Fibroblast of villous mesenchyme (primary cell): ENCODE results near the gene RNF114. TPM values are rescaled to one million over a fixed set of nuclear protein-coding genes. Genes with fewer than 3 reads are reported as not detected.
"Not testable (repeated sequence)": the region's sequence is repeated elsewhere in the genome, so short reads cannot be mapped to it uniquely, and the experiment has no call there.

Source experiments
- DNase-seq: peaks from one replicate; pipeline ENCODE4 v3.0.0-alpha.2; 2010; ENCODE audit warnings: low read depth
- H3K4me3 ChIP-seq: 2 replicates; pipeline ENCODE4 v1.5.1; 2011; ENCODE audit warnings: low read depth, mild to moderate bottlenecking, low read length
- CTCF ChIP-seq: IDR thresholded peaks from 2 replicates; pipeline ENCODE4 v1.5.1; 2012; ENCODE audit warnings: low read depth, mild to moderate bottlenecking, low read length; ENCODE audit not compliant: insufficient read depth
- total RNA-seq: library from RNA; depleted of rRNA; stranded (reverse); fragments of >200 nt; gene quantifications from 2 replicates; pipeline ENCODE4 v1.2.3, GENCODE V29; 2012

RNF114 gene
- total RNA-seq, 1 donor = 57.0 TPM

DNA sequence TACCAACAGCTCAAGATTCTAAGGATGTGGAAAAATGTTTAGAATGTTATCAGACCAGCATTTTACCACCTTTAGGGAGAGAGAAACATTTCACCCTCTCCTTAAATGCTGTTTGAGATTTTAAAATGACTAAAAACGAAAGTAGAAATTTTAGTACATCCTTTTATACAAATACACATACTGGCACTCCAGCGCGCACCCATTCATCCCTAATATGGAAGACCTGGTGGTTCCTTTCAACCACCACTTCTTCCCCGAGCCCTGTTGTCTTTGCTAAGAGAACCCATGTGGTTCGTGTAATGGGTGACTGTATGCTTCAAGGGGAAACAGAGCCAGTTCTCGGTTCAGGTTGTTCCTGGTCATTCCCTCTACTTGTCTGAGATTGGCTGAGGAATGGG is 42.1 kb upstream of the RNF114 start:
- no peak for DNase-seq
- no peak for TF ChIP-seq CTCF
- no peak overlapping the region for H3K4me3 ChIP-seq

DNA sequence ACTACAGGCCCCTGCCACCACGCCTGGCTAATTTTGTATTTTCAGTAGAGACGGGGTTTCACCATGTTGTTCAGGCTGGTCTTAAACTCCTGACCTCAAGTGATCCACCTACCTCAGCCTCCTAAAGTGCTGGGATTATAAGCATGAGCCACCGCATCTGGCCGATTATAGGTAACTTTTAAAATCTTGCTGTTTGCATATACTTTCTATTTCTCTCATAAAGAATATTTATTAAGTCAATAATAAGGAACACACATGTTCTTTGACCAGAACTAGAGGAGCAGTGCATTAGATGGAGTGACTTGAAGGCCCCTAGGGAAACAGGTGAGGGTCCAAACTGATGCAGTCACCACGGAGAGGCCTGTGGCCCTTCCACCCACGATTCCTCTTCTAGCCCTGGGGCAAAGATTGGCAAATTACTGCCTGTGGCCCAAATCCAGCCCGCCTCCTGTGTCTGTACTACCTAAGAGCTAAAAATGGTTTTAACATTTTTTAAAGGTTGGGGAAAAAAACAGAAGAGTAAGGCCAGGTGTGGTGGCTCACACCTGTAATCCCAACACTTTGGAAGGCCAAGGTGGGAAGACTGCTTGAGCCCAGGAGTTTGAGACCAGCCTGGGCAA is 40.6 kb upstream of the RNF114 start:
- H3K4me3 ChIP-seq, DNase-seq: not testable (repeated sequence)

GRCh38 chr20:49896204-49896603 is 40.0 kb upstream of the RNF114 start:
- TF ChIP-seq CTCF = no peak
- no peak overlapping the region for H3K4me3 ChIP-seq
- DNase-seq = peak; percentile 55

- no peak for DNase-seq
- no peak overlapping the region for H3K4me3 ChIP-seq
- no peak for TF ChIP-seq CTCF
Observed at GRCh38 chr20:49899541-49900383, 36.4 kb upstream of the RNF114 start.

DNA sequence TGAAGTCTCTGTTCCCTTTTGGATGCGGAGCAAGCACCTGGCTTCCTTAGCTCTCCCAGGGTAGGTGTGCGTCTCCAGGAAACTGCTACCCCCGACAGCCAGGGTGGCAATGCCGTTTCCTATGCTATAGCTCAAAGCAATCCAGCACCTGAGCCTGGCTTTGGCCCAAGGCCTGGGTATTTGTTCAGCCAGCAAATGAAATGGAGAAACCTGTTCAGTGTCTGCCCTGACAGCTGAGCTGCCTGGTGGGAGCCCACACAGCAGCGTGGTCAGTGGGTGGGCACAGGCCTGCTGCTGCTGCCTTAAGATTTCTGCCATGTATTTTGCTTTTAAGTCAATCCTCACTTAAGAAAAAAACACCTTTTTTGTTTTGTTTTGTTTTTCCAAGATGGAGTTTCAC is 34.6 kb upstream of the RNF114 start:
- no peak for TF ChIP-seq CTCF
- DNase-seq = no peak
- H3K4me3 ChIP-seq = no peak overlapping the region

DNA sequence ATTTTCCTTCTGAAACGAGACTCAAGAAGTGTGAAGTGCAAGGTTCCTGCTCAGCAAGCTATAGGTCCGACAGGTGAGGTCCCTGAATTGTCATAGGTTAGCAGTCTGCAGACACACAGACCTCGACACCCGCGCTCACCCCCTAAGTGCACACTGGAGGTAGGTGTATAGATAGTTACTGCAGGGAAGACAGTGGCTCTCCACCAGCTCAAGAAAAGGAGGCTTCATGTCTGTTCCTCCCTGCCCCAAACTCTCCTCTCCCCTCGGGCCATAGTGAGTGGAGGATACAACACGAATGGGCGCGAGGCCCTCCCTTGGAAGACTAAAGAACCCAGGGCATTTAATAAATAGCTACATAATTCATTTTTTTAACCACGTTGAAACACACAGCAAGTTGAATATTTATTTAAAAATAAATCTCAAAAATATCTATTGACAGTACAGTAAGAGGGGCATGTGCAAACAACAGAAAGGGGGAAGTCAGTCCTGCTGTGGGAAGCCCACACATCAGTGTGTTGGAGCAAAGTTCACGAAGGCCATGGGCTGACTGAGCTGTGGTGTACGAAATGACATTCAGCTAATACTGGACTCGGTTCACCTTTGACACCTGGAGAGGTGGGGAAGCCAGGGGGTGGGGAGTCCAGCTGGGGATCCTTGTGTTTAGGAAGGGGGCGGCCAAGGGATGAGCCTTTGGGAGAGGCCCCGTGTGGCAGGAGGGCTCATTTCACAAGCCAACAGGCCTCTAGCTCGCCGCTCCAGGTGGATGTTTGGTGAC is 31.6 kb upstream of the RNF114 start:
- no peak for DNase-seq
- no peak for TF ChIP-seq CTCF
- no peak overlapping the region for H3K4me3 ChIP-seq
